HepG2 (cell line): ENCODE measurements around the gene KRT4. TPM values are rescaled to one million over a fixed set of nuclear protein-coding genes. Genes with fewer than 3 reads are reported as not detected.

Experiments used
- ATAC-seq: fragments of 200-7000 bp; cut with Tn5 transposase; 3 replicates; pipeline ENCODE4 v1.9.1; 2020; ENCODE audit warnings: mild to moderate bottlenecking, moderate library complexity
- BruUV-seq: library from RNA; stranded (reverse); fragments of 400-500 nt; replicated peaks from 2 replicates; lab custom pipeline; 2021; lab: Mats Ljungman, UMichigan
- CTCF ChIA-PET: fragments of 300-600 bp; formaldehyde crosslinking; extraction: SDS; loops from one replicate; lab custom pipeline; 2021; ENCODE audit warnings: low total read pairs, inconsistent platforms, low intra/inter-chr PET ratio; lab: Yijun Ruan, JAX
- POLR2A ChIA-PET: fragments of 350-600 bp; sonication (Branson Sonifier 250); formaldehyde crosslinking; loops from one replicate; lab custom pipeline; 2020; ENCODE audit warnings: antibody characterized with exemption, inconsistent platforms; lab: Yijun Ruan, JAX
- DNase-seq: peaks from one replicate; pipeline ENCODE4 v3.0.0-alpha.2; 2015; ENCODE audit warnings: low spot score
- FAIRE-seq: peaks from 3 replicates; lab custom pipeline; 2011; peaks lifted over from hg19 to GRCh38; lab: Jason Lieb, UNC
- H2AFZ ChIP-seq: one replicate; pipeline ENCODE4 v1.6.1; 2011; ENCODE audit warnings: low read length, inconsistent platforms
- H3K27ac ChIP-seq: fragments of 300-600 bp; 3 replicates; pipeline ENCODE4 v1.8.0; 2011; ENCODE audit warnings: mixed run types, mild to moderate bottlenecking, mixed read lengths, low read length, inconsistent platforms; ENCODE audit not compliant: insufficient read depth; ENCODE audit errors: extremely low read length
- H3K27me3 ChIP-seq, 2 experiments: fragments of 200-600 bp in 1 of 2; 2 replicates in 1 of 2; 3 replicates in 1 of 2; pipeline versions ENCODE4 v1.6.0 to v1.8.0; 2011; ENCODE audit warnings: low read length in 2 of 2, mild to moderate bottlenecking in 2 of 2, moderate library complexity in 2 of 2, inconsistent platforms in 1 of 2; ENCODE audit not compliant: insufficient read depth in 2 of 2, control insufficient read depth in 1 of 2
- H3K36me3 ChIP-seq, 2 experiments: fragments of 200-600 bp in 1 of 2; replicated peaks in 1 of 2; 2 replicates in 1 of 2; 3 replicates in 1 of 2; pipeline versions ENCODE4 v1.5.1 to v1.8.0; 2011; ENCODE audit warnings: low read length in 2 of 2, inconsistent platforms in 1 of 2; ENCODE audit not compliant: insufficient read depth in 2 of 2, control insufficient read depth in 1 of 2
- H3K4me1 ChIP-seq: 2 replicates; pipeline ENCODE4 v1.5.1; 2012; ENCODE audit warnings: low read length, inconsistent platforms; ENCODE audit not compliant: insufficient read depth
- H3K4me2 ChIP-seq: 2 replicates; pipeline ENCODE4 v1.6.0; 2011; ENCODE audit warnings: low read depth, low read length, inconsistent platforms
- H3K4me3 ChIP-seq, 3 experiments: fragments of 200-600 bp in 1 of 3; sonication (generic), shearing (Covaris generic) in 1 of 3; replicated peaks in 1 of 3; 2 replicates each; pipeline ENCODE4 v1.5.1; 2011 to 2016; ENCODE audit warnings: low read length in 3 of 3, inconsistent platforms in 2 of 3, low read depth in 2 of 3, mild to moderate bottlenecking in 2 of 3, control low read depth in 1 of 3, mixed read lengths in 1 of 3; ENCODE audit not compliant: insufficient read depth in 1 of 3
- H3K79me2 ChIP-seq: one replicate; pipeline ENCODE4 v1.6.1; 2011; ENCODE audit warnings: low read length, inconsistent platforms; ENCODE audit not compliant: insufficient read depth
- H3K9ac ChIP-seq: 2 replicates; pipeline ENCODE4 v1.6.0; 2011; ENCODE audit warnings: mild to moderate bottlenecking, low read depth, low read length, inconsistent platforms; ENCODE audit not compliant: insufficient read depth
- H3K9me3 ChIP-seq: 2 replicates; pipeline ENCODE4 v1.5.1; 2012; ENCODE audit warnings: mild to moderate bottlenecking, low read length
- H4K20me1 ChIP-seq: 2 replicates; pipeline ENCODE4 v1.6.0; 2011; ENCODE audit warnings: inconsistent platforms, mild to moderate bottlenecking, low read length, moderate library complexity; ENCODE audit not compliant: insufficient read depth
- ZNF407 ChIP-seq: sonication (generic); formaldehyde crosslinking; IDR thresholded peaks from one replicate; pipeline ENCODE4 v1.5.1; 2020; ENCODE audit warnings: mild to moderate bottlenecking, missing genetic modification reagents; ENCODE audit errors: not compliant biosample characterization
- ZNF75D ChIP-seq: sonication (generic); formaldehyde crosslinking; IDR thresholded peaks from 2 replicates; pipeline ENCODE4 v1.8.1; 2023; ENCODE audit warnings: missing genetic modification reagents, mild to moderate bottlenecking, borderline replicate concordance
- WGBS: methylation state at CpG from one replicate; pipeline ENCODE4 v1.1.6; 2017; ENCODE audit warnings: low lambda C conversion rate; 5-methylcytosine and 5-hydroxymethylcytosine counted together
- in situ Hi-C: cut with HindIII; loops from 2 replicates; pipeline ENCODE4 v1.10.0; 2017; ENCODE audit warnings: low pct_unique_long_range_greater_than_20kb; ENCODE audit not compliant: extremely low pct_ligation_motif_present
- intact Hi-C: fragments of 100-400 bp; cut with micrococcal nuclease; formaldehyde crosslinking; loops from one replicate; pipeline ENCODE4 v1.10.0; 2022; ENCODE audit not compliant: unreplicated experiment
- polyA plus RNA-seq, 8 experiments: library from polyadenylated mRNA; depleted of rRNA in 3 of 8; stranded (reverse) in 7 of 8; unstranded in 1 of 8; fragments of >200 nt; fragmentation: Illumina TruSeq in 4 of 8; extraction: Trizol in 4 of 8; gene quantifications; 2 replicates each; pipeline versions ENCODE4 v1.2.1 to v1.2.3, GENCODE V29; 2011 to 2016; ENCODE audit warnings: low read depth in 4 of 8, missing spikeins in 1 of 8, mixed read lengths in 1 of 8; ENCODE audit not compliant: insufficient read depth in 1 of 8
- total RNA-seq, 5 experiments: library from RNA; depleted of rRNA; stranded (reverse); fragments of >200 nt; fragmentation: Illumina TruSeq; extraction: Trizol; gene quantifications; 2 replicates each; pipeline ENCODE4 v1.2.3, GENCODE V29; 2016; ENCODE audit warnings: low read depth in 1 of 5

Gene KRT4
- total and polyA plus RNA-seq, 2 of the 13 experiments (the other 11 are each of a cell fraction or from before 2014, with no cell fraction given), result not detected

GRCh38 chr12:52807544-52808470 lies 6.1 kb downstream of the KRT4 start:
- no peaks in the 10 kb centered on the region for H3K9me3 ChIP-seq
- H3K27me3 ChIP-seq, result peaks cover 1 to 30% of the 10 kb centered on the region in 2 experiments; a peak in 4 of 5 replicates
- no peaks in the 10 kb centered on the region for H3K79me2 ChIP-seq
- no peak overlapping the region for H3K27ac ChIP-seq
- no peak overlapping the region for H2AFZ ChIP-seq
- H3K4me3 ChIP-seq, result no peak overlapping the region
- ChIA-PET CTCF (no interaction called here), POLR2A (no interaction called here)
- no peaks in the 10 kb centered on the region for H4K20me1 ChIP-seq
- no peak overlapping the region for H3K9ac ChIP-seq
- no peaks in the 10 kb centered on the region for H3K4me1 ChIP-seq
- no TSS peak for BruUV-seq
- FAIRE-seq (no peak), DNase-seq (no peak)
- intact Hi-C loops, result no loop called here
- TF ChIP-seq ZNF407, result no peak
- TF ChIP-seq ZNF75D (CRISPR knock-in tag), result no peak
- TF ChIP-seq, all 625 proteins: peak for 0
- ATAC-seq, result no peak
- WGBS, result 14% methylated on average over 14 of the region's 16 CpGs
- Histone ChIP-seq H3K4me2 (no peak overlapping the region), H3K36me3 (no peaks in the 10 kb centered on the region)
- in situ Hi-C loops, result no loop called here
